Activated naive CD4-positive, alpha-beta T cell treated with anti-CD3 and anti-CD28 coated beads, Interleukin-2, amount 50 U/mL, for 24 hours (primary cell): Measurements from ENCODE around the gene CTRB1.
A peak's percentile ranks its signal among the peaks of the same experiment; 100 is the strongest.
"Not testable (repeated sequence)": the region's sequence is repeated elsewhere in the genome, so short reads cannot be mapped to it uniquely, and the experiment has no call there.

ENCODE experiments used
- H3K27ac Mint-ChIP-seq: one replicate; pipeline ENCODE4 v1.8.0; 2021; ENCODE audit warnings: mild to moderate bottlenecking, mixed read lengths
- H3K27me3 Mint-ChIP-seq: one replicate; pipeline ENCODE4 v1.8.0; 2021; ENCODE audit warnings: mixed read lengths
- H3K36me3 Mint-ChIP-seq: one replicate; pipeline ENCODE4 v1.8.0; 2021; ENCODE audit warnings: mixed read lengths
- H3K4me1 Mint-ChIP-seq: one replicate; pipeline ENCODE4 v1.8.0; 2021; ENCODE audit warnings: mixed read lengths
- H3K4me3 Mint-ChIP-seq: one replicate; pipeline ENCODE4 v1.8.0; 2021; ENCODE audit warnings: mild to moderate bottlenecking, mixed read lengths
- H3K9me3 Mint-ChIP-seq: one replicate; pipeline ENCODE4 v1.8.0; 2021; ENCODE audit warnings: mixed read lengths

Gene CTRB1

GRCh38 chr16:75211286-75211685, 7.5 kb upstream of the CTRB1 start:
- H3K27me3 Mint-ChIP-seq, H3K9me3 Mint-ChIP-seq, H3K27ac Mint-ChIP-seq, H3K4me1 Mint-ChIP-seq, H3K4me3 Mint-ChIP-seq, H3K36me3 Mint-ChIP-seq: not testable (repeated sequence)

- Mint-ChIP-seq H3K27me3 (no peaks in the 10 kb centered on the region), H3K4me3 (no peak overlapping the region), H3K4me1 (peaks cover 8% of the 10 kb centered on the region), H3K27ac (no peak overlapping the region), H3K36me3 (no peaks in the 10 kb centered on the region), H3K9me3 (no peaks in the 10 kb centered on the region)
These were observed 2.7 kb upstream of the CTRB1 start for GRCh38 chr16:75216127-75216526.

GRCh38 chr16:75216576-75216975, 2.2 kb upstream of the CTRB1 start:
- H3K36me3 Mint-ChIP-seq: no peaks in the 10 kb centered on the region
- no peak overlapping the region for H3K27ac Mint-ChIP-seq
- H3K4me3 Mint-ChIP-seq: no peak overlapping the region

GRCh38 chr16:75217389-75217851, 1.4 kb upstream of the CTRB1 start:
- no peaks in the 10 kb centered on the region for H3K27me3 Mint-ChIP-seq
- no peaks in the 10 kb centered on the region for H3K9me3 Mint-ChIP-seq
- no peak overlapping the region for H3K4me3 Mint-ChIP-seq
- no peaks in the 10 kb centered on the region for H3K36me3 Mint-ChIP-seq
- H3K27ac Mint-ChIP-seq: no peak overlapping the region
- H3K4me1 Mint-ChIP-seq: peaks cover 8% of the 10 kb centered on the region

More at GRCh38 chr16:75216576-75216975, 2.2 kb upstream of the CTRB1 start:
- Mint-ChIP-seq H3K9me3 (no peaks in the 10 kb centered on the region), H3K4me1 (peaks cover 8% of the 10 kb centered on the region), H3K27me3 (no peaks in the 10 kb centered on the region)

GRCh38 chr16:75219088-75219487, 300 bp downstream of the CTRB1 start:
- no peaks in the 10 kb centered on the region for H3K9me3 Mint-ChIP-seq
- H3K4me1 Mint-ChIP-seq: peaks cover 8% of the 10 kb centered on the region
- H3K27ac Mint-ChIP-seq: no peak overlapping the region
- H3K36me3 Mint-ChIP-seq: no peaks in the 10 kb centered on the region
- H3K4me3 Mint-ChIP-seq: no peak overlapping the region
- no peaks in the 10 kb centered on the region for H3K27me3 Mint-ChIP-seq

- Mint-ChIP-seq H3K36me3 (no peaks in the 10 kb centered on the region), H3K4me1 (peaks cover 8% of the 10 kb centered on the region), H3K27ac (peak overlapping the region; percentile 82), H3K4me3 (peak overlapping the region; percentile 72), H3K27me3 (no peaks in the 10 kb centered on the region), H3K9me3 (no peaks in the 10 kb centered on the region)
These were observed 1.1 kb downstream of the CTRB1 start for GRCh38 chr16:75219838-75220237.

- Mint-ChIP-seq H3K9me3 (no peaks in the 10 kb centered on the region), H3K27me3 (no peaks in the 10 kb centered on the region), H3K36me3 (no peaks in the 10 kb centered on the region), H3K27ac (no peak overlapping the region), H3K4me1 (peaks cover 8% of the 10 kb centered on the region), H3K4me3 (no peak overlapping the region)
These were observed 3.5 kb downstream of the CTRB1 start for GRCh38 chr16:75222271-75222783.

GRCh38 chr16:75223129-75223528, 4.3 kb downstream of the CTRB1 start:
- H3K9me3 Mint-ChIP-seq, H3K36me3 Mint-ChIP-seq, H3K27ac Mint-ChIP-seq, H3K4me3 Mint-ChIP-seq, H3K27me3 Mint-ChIP-seq, H3K4me1 Mint-ChIP-seq: not testable (repeated sequence)

GRCh38 chr16:75224306-75225082, 5.7 kb downstream of the CTRB1 start:
- Mint-ChIP-seq H3K27ac (no peak overlapping the region), H3K36me3 (no peaks in the 10 kb centered on the region), H3K9me3 (no peaks in the 10 kb centered on the region), H3K4me3 (no peak overlapping the region), H3K27me3 (no peaks in the 10 kb centered on the region), H3K4me1 (peaks cover 5% of the 10 kb centered on the region)

GRCh38 chr16:75225092-75225491, 6.3 kb downstream of the CTRB1 start:
- no peak overlapping the region for H3K4me3 Mint-ChIP-seq
- H3K36me3 Mint-ChIP-seq: no peaks in the 10 kb centered on the region
- no peaks in the 10 kb centered on the region for H3K4me1 Mint-ChIP-seq
- no peaks in the 10 kb centered on the region for H3K27me3 Mint-ChIP-seq
- no peaks in the 10 kb centered on the region for H3K9me3 Mint-ChIP-seq
- H3K27ac Mint-ChIP-seq: no peak overlapping the region

GRCh38 chr16:75225678-75226515, 7.1 kb downstream of the CTRB1 start:
- H3K4me1 Mint-ChIP-seq: no peaks in the 10 kb centered on the region
- no peaks in the 10 kb centered on the region for H3K9me3 Mint-ChIP-seq
- no peak overlapping the region for H3K27ac Mint-ChIP-seq
- no peaks in the 10 kb centered on the region for H3K27me3 Mint-ChIP-seq
- H3K36me3 Mint-ChIP-seq: no peaks in the 10 kb centered on the region
- no peak overlapping the region for H3K4me3 Mint-ChIP-seq

GRCh38 chr16:75226550-75227360, 8.0 kb downstream of the CTRB1 start:
- Mint-ChIP-seq H3K27me3 (no peaks in the 10 kb centered on the region), H3K4me3 (no peak overlapping the region), H3K4me1 (no peaks in the 10 kb centered on the region), H3K9me3 (no peaks in the 10 kb centered on the region), H3K36me3 (no peaks in the 10 kb centered on the region), H3K27ac (no peak overlapping the region)

- H3K4me1 Mint-ChIP-seq: no peaks in the 10 kb centered on the region
- no peaks in the 10 kb centered on the region for H3K27me3 Mint-ChIP-seq
- H3K27ac Mint-ChIP-seq: no peak overlapping the region
- no peaks in the 10 kb centered on the region for H3K36me3 Mint-ChIP-seq
- no peaks in the 10 kb centered on the region for H3K9me3 Mint-ChIP-seq
- no peak overlapping the region for H3K4me3 Mint-ChIP-seq
These were observed 8.8 kb downstream of the CTRB1 start for GRCh38 chr16:75227361-75228142.

- H3K27ac Mint-ChIP-seq: no peak overlapping the region
- H3K27me3 Mint-ChIP-seq: no peaks in the 10 kb centered on the region
- no peaks in the 10 kb centered on the region for H3K9me3 Mint-ChIP-seq
- H3K4me1 Mint-ChIP-seq: no peaks in the 10 kb centered on the region
- no peak overlapping the region for H3K4me3 Mint-ChIP-seq
- H3K36me3 Mint-ChIP-seq: no peaks in the 10 kb centered on the region
These were observed 9.6 kb downstream of the CTRB1 start for GRCh38 chr16:75228143-75228976.
